ENCODE results near the gene LRMDA. TPM values are rescaled to one million over a fixed set of nuclear protein-coding genes. Genes with fewer than 3 reads are reported as not detected.

LRMDA gene
- total RNA-seq, 1 donor from 2014 or later: 2.1 TPM

DNA sequence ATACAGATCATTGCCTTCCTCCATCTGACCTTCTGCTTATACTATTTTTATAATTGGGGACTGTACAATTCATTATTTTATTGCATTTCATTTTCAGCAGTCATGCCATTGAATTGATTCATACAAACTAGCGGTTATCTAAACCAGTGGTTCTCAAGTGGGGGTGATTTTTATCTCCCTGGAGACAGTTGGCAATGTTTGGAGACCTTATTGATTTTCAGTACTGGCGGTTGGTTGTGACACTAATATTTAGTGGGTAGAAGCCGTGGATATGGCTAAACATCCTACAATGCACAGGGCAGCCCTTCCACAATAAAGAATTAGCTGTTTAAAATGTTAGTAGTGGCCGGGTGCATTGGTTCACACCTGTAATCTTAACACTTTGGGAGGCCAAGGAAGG, 765.9 kb downstream of the LRMDA start:
- no peaks in the 10 kb centered on the region for H3K4me1 Mint-ChIP-seq (ENCODE audit: low read depth, unreplicated experiment)
- H3K27me3 Mint-ChIP-seq (ENCODE audit: unreplicated experiment): peaks cover 2% of the 10 kb centered on the region
- no peaks in the 10 kb centered on the region for H3K9me3 Mint-ChIP-seq (ENCODE audit: unreplicated experiment)
- H3K4me3 Mint-ChIP-seq (ENCODE audit: unreplicated experiment): no peak overlapping the region
- no peaks in the 10 kb centered on the region for H3K36me3 Mint-ChIP-seq (ENCODE audit: unreplicated experiment)
- no peak for TF ChIP-seq CTCF (IDR thresholded peaks at IDR 0.05; ENCODE audit: partially characterized antibody, unreplicated experiment)
- no peak for DNase-seq
- no peak overlapping the region for H3K27ac Mint-ChIP-seq (ENCODE audit: unreplicated experiment)

DNA sequence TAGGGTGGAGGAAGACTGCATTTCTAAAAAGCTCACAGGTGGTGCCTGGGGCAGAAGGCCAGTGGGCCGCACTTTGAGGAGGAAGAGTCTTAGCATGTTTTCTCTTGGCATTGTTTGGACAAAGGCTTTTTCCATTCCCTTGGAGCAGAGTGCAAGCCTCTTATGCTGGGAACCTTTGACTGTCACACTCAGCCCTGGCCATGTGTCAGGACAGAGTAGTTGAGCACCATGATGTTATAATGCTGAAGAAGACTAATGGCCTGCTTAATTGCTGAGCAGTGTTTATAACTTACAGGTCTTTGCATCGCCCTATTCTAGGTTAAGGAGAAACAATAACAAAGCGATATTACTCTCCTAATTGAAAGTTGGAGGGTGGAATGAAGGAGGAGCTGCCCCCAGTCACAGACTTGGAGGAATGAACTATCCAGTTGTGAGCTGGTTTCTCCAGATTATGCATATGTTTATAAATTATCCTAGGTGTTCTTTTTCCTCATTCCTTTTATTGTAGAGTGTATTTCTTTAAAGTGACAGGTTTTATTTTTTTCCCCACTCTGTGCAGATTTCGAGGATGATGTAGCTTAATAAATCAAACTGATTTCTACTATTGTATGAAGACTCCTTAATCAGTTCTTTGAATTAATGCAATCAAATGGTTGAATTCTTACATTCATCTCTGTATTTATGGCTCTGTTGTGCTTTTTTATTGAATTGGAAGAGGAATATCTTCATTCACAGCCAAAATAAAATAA, 767.0 kb downstream of the LRMDA start:
- Mint-ChIP-seq H3K9me3 (ENCODE audit: unreplicated experiment) (no peaks in the 10 kb centered on the region), H3K4me3 (ENCODE audit: unreplicated experiment) (no peak overlapping the region), H3K27ac (ENCODE audit: unreplicated experiment) (no peak overlapping the region), H3K36me3 (ENCODE audit: unreplicated experiment) (no peaks in the 10 kb centered on the region), H3K4me1 (ENCODE audit: low read depth, unreplicated experiment) (no peaks in the 10 kb centered on the region), H3K27me3 (ENCODE audit: unreplicated experiment) (peaks cover 2% of the 10 kb centered on the region)
- DNase-seq: no peak
- no peak for TF ChIP-seq CTCF (IDR thresholded peaks at IDR 0.05; ENCODE audit: partially characterized antibody, unreplicated experiment)

DNA sequence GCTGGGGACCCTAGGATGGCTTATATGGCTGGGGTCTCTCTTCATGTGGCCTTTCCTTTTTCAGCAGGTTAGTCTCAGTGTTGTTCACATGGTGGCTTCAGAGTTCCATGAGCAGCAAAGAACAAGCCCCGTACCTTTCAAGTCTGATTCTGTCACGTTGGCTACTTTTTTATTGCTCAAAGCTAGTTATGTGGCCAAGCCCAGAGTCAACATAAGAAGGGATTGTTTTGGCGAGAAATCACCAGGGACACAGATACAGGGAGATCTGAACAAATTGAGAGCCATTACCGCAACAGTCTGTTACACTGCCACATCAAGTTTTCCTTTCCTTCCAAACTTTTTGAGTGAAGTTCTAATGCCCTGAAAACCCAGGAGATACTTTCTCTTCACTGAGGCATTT, 770.5 kb downstream of the LRMDA start:
- Mint-ChIP-seq H3K27me3 (ENCODE audit: unreplicated experiment) (peaks cover 6% of the 10 kb centered on the region), H3K4me3 (ENCODE audit: unreplicated experiment) (no peak overlapping the region), H3K27ac (ENCODE audit: unreplicated experiment) (no peak overlapping the region), H3K9me3 (ENCODE audit: unreplicated experiment) (no peaks in the 10 kb centered on the region), H3K4me1 (ENCODE audit: low read depth, unreplicated experiment) (no peaks in the 10 kb centered on the region), H3K36me3 (ENCODE audit: unreplicated experiment) (no peaks in the 10 kb centered on the region)
- DNase-seq: no peak
- no peak for TF ChIP-seq CTCF (IDR thresholded peaks at IDR 0.05; ENCODE audit: partially characterized antibody, unreplicated experiment)

DNA sequence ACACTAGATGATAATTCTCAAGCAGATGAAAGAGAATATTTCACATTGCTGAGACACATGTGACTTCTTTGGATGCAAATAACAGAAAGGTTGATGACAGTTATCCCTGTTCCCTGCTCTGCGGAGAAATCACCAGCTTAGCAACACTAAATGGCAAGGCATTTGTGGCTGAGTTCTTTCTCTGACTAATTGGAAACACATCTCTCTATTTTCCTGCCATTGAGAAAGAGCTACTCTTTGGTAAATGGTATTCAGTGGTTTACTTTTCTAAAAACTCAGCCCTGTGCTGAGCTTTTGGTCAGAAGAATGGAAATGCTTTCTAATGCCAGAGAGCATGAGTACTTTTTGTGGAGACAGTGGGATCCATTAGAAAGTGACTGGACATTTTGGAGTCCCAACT, 771.4 kb downstream of the LRMDA start:
- DNase-seq: no peak

More for the DNA sequence above, 771.4 kb downstream of the LRMDA start:
- Mint-ChIP-seq H3K4me3 (ENCODE audit: unreplicated experiment) (no peak overlapping the region), H3K9me3 (ENCODE audit: unreplicated experiment) (no peaks in the 10 kb centered on the region), H3K27ac (ENCODE audit: unreplicated experiment) (no peak overlapping the region), H3K36me3 (ENCODE audit: unreplicated experiment) (no peaks in the 10 kb centered on the region), H3K4me1 (ENCODE audit: low read depth, unreplicated experiment) (no peaks in the 10 kb centered on the region), H3K27me3 (ENCODE audit: unreplicated experiment) (peaks cover 6% of the 10 kb centered on the region)
- no peak for TF ChIP-seq CTCF (IDR thresholded peaks at IDR 0.05; ENCODE audit: partially characterized antibody, unreplicated experiment)
